Peyer's patch (tissue), 4 donors: ENCODE results near the gene TADA2A.

ENCODE experiments used
- CTCF ChIP-seq, 6 experiments: fragments of 450-650 bp in 4 of 6; fragments of 200-600 bp in 2 of 6; sonication (generic) in 1 of 6; IDR thresholded peaks; one replicate each; pipeline ENCODE4 v1.5.1; 2017 to 2019; ENCODE audit warnings: antibody characterized with exemption in 6 of 6, mild to moderate bottlenecking in 3 of 6, moderate library complexity in 1 of 6
- POLR2A ChIP-seq, 2 donors: fragments of 450-650 bp; IDR thresholded peaks; one replicate each; pipeline ENCODE4 v1.5.1; 2017; ENCODE audit warnings: antibody characterized with exemption in 2 of 2, mild to moderate bottlenecking in 2 of 2, moderate library complexity in 2 of 2

DNA sequence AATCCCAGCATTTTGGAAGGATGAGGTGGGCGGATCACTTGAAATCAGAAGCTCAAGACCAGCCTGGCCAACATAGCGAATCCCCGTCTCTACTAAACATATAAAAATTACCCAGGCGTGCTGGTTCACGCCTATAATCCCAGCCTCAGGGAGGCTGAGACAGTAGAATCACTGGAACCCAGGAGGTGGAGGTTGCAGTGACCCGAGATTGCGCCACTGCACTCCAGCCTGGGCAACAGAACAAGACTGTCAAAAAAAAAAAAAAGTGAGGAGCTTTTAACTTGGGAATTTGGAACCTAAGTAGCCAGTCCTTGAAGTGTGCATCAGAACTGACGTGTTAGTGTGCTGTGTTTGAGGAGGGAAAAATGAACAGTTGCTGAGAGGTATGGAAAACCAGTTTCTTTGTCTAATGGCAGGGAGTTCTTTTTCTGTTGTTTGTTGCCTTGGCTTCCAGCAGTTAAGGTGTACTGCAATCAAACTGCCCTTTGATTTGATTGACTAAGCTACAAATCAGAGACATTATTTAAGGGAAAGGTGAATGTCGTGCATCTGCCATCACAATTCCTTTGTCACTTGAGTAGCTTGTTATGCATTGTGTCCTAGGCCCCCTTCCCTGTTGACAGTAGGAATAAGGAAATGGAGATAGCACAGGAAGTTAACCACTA, 74.4 kb downstream of the TADA2A start:
- TF ChIP-seq POLR2A (IDR thresholded peaks at IDR 0.05) = no peak
- TF ChIP-seq CTCF (IDR thresholded peaks at IDR 0.05) = no peak
